Uterus (tissue), 2 donors: ENCODE results near the gene MUC20.
"Not testable (repeated sequence)": the region's sequence is repeated elsewhere in the genome, so short reads cannot be mapped to it uniquely, and the experiment has no call there.

Experiments
- CTCF ChIP-seq, 4 experiments: fragments of 200-600 bp in 2 of 4; fragments of 450-650 bp in 2 of 4; sonication (generic) in 2 of 4; IDR thresholded peaks; one replicate each; pipeline ENCODE4 v1.5.1; 2016 to 2019; ENCODE audit warnings: antibody characterized with exemption in 4 of 4, mild to moderate bottlenecking in 2 of 4, moderate library complexity in 1 of 4
- POLR2A ChIP-seq, 2 donors: fragments of 450-650 bp; IDR thresholded peaks; one replicate each; pipeline ENCODE4 v1.6.1; 2016; ENCODE audit warnings: antibody characterized with exemption in 2 of 2, mild to moderate bottlenecking in 1 of 2, moderate library complexity in 1 of 2

DNA sequence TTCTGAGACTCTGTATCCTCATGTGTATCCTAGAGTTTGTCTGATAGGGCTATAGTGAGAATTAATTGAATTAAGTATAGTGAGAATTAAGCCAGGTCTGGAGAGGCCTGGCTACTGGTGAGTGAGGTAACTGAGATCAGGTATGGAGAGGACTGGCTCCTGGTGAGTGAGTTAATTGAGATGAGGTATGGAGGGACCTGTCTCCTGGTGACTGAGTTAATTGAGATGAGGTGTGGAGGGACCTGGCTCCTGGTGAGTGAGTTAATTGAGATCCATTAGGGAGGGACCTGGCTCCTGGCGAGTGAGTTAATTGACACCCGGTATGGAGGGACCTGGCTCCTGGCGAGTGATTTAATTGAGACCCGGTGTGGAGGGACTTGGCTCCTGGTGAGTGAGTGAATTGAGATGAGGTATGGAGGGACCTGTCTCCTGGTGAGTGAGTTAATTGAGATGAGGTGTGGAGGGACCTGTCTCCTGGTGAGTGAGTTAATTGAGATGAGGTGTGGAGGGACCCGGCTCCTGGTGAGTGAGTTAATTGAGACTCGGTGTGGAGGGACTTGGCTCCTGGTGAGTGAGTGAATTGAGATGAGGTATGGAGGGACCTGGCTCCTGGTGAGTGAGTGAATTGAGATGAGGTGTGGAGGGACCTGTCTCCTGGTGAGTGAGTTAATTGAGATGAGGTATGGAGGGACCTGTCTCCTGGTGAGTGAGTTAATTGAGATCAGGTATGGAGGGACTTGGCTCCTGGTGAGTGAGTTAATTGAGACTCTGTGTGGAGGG, 10.5 kb upstream of the MUC20 start:
- not testable (repeated sequence) for TF ChIP-seq POLR2A, CTCF (IDR thresholded peaks at IDR 0.05)
